Keratinocyte (primary cell): ENCODE results near the gene MGAT5. TPM values are rescaled to one million over a fixed set of nuclear protein-coding genes. Genes with fewer than 3 reads are reported as not detected.

ENCODE experiments used
- DNase-seq: peaks from one replicate; pipeline ENCODE4 v3.0.0-alpha.2; 2011; ENCODE audit warnings: low read depth, missing footprints, low spot score
- FAIRE-seq: peaks from 2 replicates; lab custom pipeline; 2011; peaks lifted over from hg19 to GRCh38; lab: Jason Lieb, UNC
- H2AFZ ChIP-seq: 2 replicates; pipeline ENCODE4 v1.6.0; 2012; ENCODE audit warnings: low read length, control low read depth, inconsistent platforms; ENCODE audit not compliant: control insufficient read depth
- H3K27ac ChIP-seq: 2 replicates; pipeline ENCODE4 v1.5.1; 2011; ENCODE audit warnings: low read length; ENCODE audit not compliant: control insufficient read depth, insufficient read depth
- H3K27me3 ChIP-seq: 3 replicates; pipeline ENCODE4 v1.6.0; 2011; ENCODE audit warnings: low read length; ENCODE audit not compliant: control insufficient read depth, insufficient read depth; ENCODE audit errors: extremely low read depth
- H3K36me3 ChIP-seq, 2 experiments: 2 replicates in 1 of 2; 3 replicates in 1 of 2; pipeline ENCODE4 v1.5.1; 2011; ENCODE audit warnings: low read length in 2 of 2, mild to moderate bottlenecking in 1 of 2; ENCODE audit not compliant: control insufficient read depth in 2 of 2, insufficient read depth in 2 of 2; ENCODE audit errors: extremely low read depth in 1 of 2
- H3K4me1 ChIP-seq: 3 replicates; pipeline ENCODE4 v1.5.1; 2011; ENCODE audit warnings: low read length; ENCODE audit not compliant: control insufficient read depth, insufficient read depth; ENCODE audit errors: extremely low read depth
- H3K4me2 ChIP-seq: 3 replicates; pipeline ENCODE4 v1.6.0; 2011; ENCODE audit warnings: low read depth, low read length; ENCODE audit not compliant: control insufficient read depth, insufficient read depth; ENCODE audit errors: extremely low read depth
- H3K4me3 ChIP-seq, 3 experiments: fragments of 200-600 bp in 1 of 3; sonication (generic) in 1 of 3; 2 replicates in 2 of 3; 3 replicates in 1 of 3; pipeline ENCODE4 v1.5.1; 2011 to 2016; ENCODE audit warnings: low read length in 3 of 3, mild to moderate bottlenecking in 3 of 3, control low read depth in 2 of 3, inconsistent platforms in 1 of 3, low read depth in 1 of 3, mixed read lengths in 1 of 3, mixed run types in 1 of 3, moderate library complexity in 1 of 3; ENCODE audit not compliant: control insufficient read depth in 2 of 3, insufficient read depth in 2 of 3; ENCODE audit errors: extremely low read depth in 1 of 3
- H3K79me2 ChIP-seq: 2 replicates; pipeline ENCODE4 v1.6.0; 2012; ENCODE audit warnings: low read length; ENCODE audit not compliant: control insufficient read depth, insufficient read depth
- H3K9ac ChIP-seq: 3 replicates; pipeline ENCODE4 v1.6.0; 2011; ENCODE audit warnings: low read length; ENCODE audit not compliant: control insufficient read depth, insufficient read depth; ENCODE audit errors: extremely low read depth
- H3K9me1 ChIP-seq: 3 replicates; pipeline ENCODE4 v1.6.0; 2011; ENCODE audit warnings: low read length; ENCODE audit not compliant: control insufficient read depth, insufficient read depth; ENCODE audit errors: extremely low read depth
- H3K9me3 ChIP-seq: 2 replicates; pipeline ENCODE4 v1.5.1; 2012; ENCODE audit warnings: low read depth, low read length; ENCODE audit not compliant: control insufficient read depth
- H4K20me1 ChIP-seq: 3 replicates; pipeline ENCODE4 v1.6.0; 2011; ENCODE audit warnings: low read length; ENCODE audit not compliant: control insufficient read depth, insufficient read depth; ENCODE audit errors: extremely low read depth
- CTCF ChIP-seq, 3 experiments: IDR thresholded peaks in 1 of 3; conservative IDR thresholded peaks in 1 of 3; optimal IDR thresholded peaks in 1 of 3; 2 replicates in 2 of 3; 3 replicates in 1 of 3; pipeline versions ENCODE3 to v1.5.1; 2011; ENCODE audit warnings: low read length in 3 of 3, mild to moderate bottlenecking in 3 of 3, moderate library complexity in 2 of 3, control low read depth in 1 of 3, inconsistent platforms in 1 of 3; ENCODE audit not compliant: insufficient read depth in 2 of 3; ENCODE audit errors: extremely low read depth in 1 of 3
- EZH2 ChIP-seq: IDR thresholded peaks from one replicate; pipeline ENCODE4 v1.6.1; 2012; ENCODE audit warnings: inconsistent platforms, mild to moderate bottlenecking, low read length, moderate library complexity
- dilution Hi-C: fragments of 300-500 bp; cut with MboI; formaldehyde crosslinking; loops from one replicate; pipeline ENCODE4 v1.7.0; 2020; ENCODE audit warnings: low sequenced_read_pairs; ENCODE audit not compliant: extremely low pct_ligation_motif_present
- polyA plus RNA-seq, 5 experiments: library from polyadenylated mRNA; depleted of rRNA in 3 of 5; stranded (reverse) in 3 of 5; stranded (forward) in 1 of 5; unstranded in 1 of 5; fragments of >200 nt; gene quantifications; 1 replicate in 1 of 5; 2 replicates in 3 of 5; 3 replicates in 1 of 5; pipeline versions ENCODE4 v1.2.1 to v1.2.3, GENCODE V29; 2011 to 2012; ENCODE audit warnings: missing spikeins in 2 of 5, low read depth in 1 of 5, low replicate concordance in 1 of 5

Gene MGAT5
- polyA plus RNA-seq, 1 donor (not counting 4 experiments of a cell fraction or from before 2014, with no cell fraction given): 23.0 TPM

- no peak overlapping the region for H3K9ac ChIP-seq
- H3K4me1 ChIP-seq: peaks cover 21% of the 10 kb centered on the region
- TF ChIP-seq CTCF (optimal IDR thresholded peaks at IDR 0.05 in 1 of 3, IDR thresholded peaks at IDR 0.05 in 1 of 3, conservative IDR thresholded peaks at IDR 0.05 in 1 of 3; ENCODE audit: extremely low read depth in 1 of 3, insufficient read depth in 2 of 3, low read length in 3 of 3) (no peak), EZH2 (no peak)
- H3K9me1 ChIP-seq: no peaks in the 10 kb centered on the region
- dilution Hi-C loops: no loop called here
- H3K9me3 ChIP-seq: no peaks in the 10 kb centered on the region
- H3K27me3 ChIP-seq: no peaks in the 10 kb centered on the region
- no peak overlapping the region for H3K27ac ChIP-seq
- peaks cover 0 to 2% of the 10 kb centered on the region in 2 experiments for H3K36me3 ChIP-seq
- no peak for FAIRE-seq
- H2AFZ ChIP-seq: no peak overlapping the region
- H3K4me2 ChIP-seq: no peak overlapping the region
- no peaks in the 10 kb centered on the region for H3K79me2 ChIP-seq
- DNase-seq: no peak
- H4K20me1 ChIP-seq: no peaks in the 10 kb centered on the region
- H3K4me3 ChIP-seq: no peak overlapping the region
Observed at GRCh38 chr2:134412639-134412999, 158.7 kb downstream of the MGAT5 start.

- dilution Hi-C loops: no loop called here
- no peaks in the 10 kb centered on the region for H3K9me3 ChIP-seq
- H2AFZ ChIP-seq: no peak overlapping the region
- no peaks in the 10 kb centered on the region for H3K9me1 ChIP-seq
- H4K20me1 ChIP-seq: no peaks in the 10 kb centered on the region
- H3K27ac ChIP-seq: no peak overlapping the region
- H3K4me1 ChIP-seq: peaks cover 14% of the 10 kb centered on the region
- no peak overlapping the region for H3K4me3 ChIP-seq
- TF ChIP-seq EZH2: no peak
- no peak for TF ChIP-seq CTCF (optimal IDR thresholded peaks at IDR 0.05 in 1 of 3, IDR thresholded peaks at IDR 0.05 in 1 of 3, conservative IDR thresholded peaks at IDR 0.05 in 1 of 3; ENCODE audit: extremely low read depth in 1 of 3, insufficient read depth in 2 of 3, low read length in 3 of 3)
- H3K4me2 ChIP-seq: no peak overlapping the region
- no peak for FAIRE-seq
- peaks cover 0 to 4% of the 10 kb centered on the region in 2 experiments for H3K36me3 ChIP-seq
- no peak for DNase-seq
- H3K27me3 ChIP-seq: no peaks in the 10 kb centered on the region
- H3K9ac ChIP-seq: no peak overlapping the region
- H3K79me2 ChIP-seq: no peaks in the 10 kb centered on the region
Observed at GRCh38 chr2:134413430-134413829, 159.6 kb downstream of the MGAT5 start.
